GM19397 (cell line): Measurements from ENCODE around the gene STARD13.

Experiments
- ATAC-seq: cut with Tn5 transposase; IDR thresholded peaks from one replicate; pipeline ENCODE4 v1.9.1; 2021; ENCODE audit warnings: mild to moderate bottlenecking, moderate library complexity; ENCODE audit not compliant: unreplicated experiment

Gene STARD13

DNA sequence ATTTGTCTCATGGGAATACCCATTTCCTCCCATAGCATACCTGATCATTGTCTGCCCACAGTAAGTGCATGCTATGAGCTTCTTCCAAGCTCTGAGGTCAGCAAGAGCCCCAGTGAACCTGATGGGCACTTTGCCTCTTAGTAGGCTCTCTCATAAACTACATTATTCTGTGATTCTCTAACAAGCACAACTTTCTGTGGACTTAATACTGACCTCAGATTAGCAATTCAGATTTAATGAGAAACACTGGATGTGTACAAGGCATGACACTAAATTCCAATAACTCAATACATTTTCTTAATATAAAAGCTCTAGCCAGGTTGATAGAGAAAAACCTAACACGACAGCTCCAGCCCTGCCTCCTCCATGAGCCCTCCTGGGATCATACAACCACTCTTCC, 23.3 kb upstream of the STARD13 start:
- no peak for ATAC-seq

DNA sequence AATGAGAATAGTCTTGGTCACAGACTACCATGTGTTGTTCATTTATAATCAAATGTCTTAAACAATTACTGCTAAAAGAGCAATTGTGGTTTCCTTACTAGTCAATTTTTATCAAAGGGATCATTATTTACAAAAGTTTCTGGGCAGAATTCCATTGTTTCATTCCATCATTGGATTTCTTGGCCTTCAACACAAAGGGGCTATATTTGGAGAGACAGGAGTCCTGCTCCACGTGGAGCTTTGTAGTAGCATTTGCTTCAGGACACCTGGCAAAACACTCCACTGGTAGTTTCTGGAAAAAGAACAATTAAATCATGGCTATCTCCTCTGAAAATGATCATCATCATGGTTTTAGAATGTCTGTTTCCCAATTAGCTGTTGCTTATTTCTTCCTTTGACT, 22.3 kb upstream of the STARD13 start:
- no peak for ATAC-seq

DNA sequence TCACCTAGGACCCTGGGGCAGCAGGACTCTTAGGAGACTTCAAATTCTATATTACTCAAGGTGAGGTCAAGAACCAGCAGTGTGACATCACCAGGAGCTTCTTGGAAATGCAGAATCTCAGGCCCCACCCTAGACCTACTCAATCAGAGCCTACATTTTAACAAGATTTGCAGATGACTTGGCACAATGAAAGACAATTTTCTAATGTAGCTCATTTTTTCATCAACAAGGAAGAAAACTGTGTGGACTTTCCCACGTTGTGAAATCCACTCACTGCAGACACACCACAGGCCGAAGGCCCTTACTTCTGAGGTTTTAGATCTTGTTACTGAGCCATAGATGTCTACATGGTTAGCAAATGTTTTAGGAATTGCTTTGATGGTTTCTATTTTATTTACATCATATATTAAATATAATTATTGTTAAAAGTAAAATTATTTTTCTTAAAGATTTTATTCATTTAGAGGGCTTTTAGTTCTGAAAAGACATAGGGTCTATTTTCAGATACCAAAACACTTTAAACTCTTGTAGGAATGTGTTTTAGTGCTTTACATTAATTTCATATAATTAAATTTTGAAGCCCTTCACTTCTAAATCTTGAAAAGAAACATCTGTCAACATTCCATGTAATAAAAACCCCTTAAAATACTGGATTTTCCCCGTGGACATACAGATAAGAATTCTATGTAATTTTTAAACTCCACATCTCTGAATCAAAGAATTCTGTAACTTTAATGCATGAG, 18.5 kb upstream of the STARD13 start:
- no peak for ATAC-seq

DNA sequence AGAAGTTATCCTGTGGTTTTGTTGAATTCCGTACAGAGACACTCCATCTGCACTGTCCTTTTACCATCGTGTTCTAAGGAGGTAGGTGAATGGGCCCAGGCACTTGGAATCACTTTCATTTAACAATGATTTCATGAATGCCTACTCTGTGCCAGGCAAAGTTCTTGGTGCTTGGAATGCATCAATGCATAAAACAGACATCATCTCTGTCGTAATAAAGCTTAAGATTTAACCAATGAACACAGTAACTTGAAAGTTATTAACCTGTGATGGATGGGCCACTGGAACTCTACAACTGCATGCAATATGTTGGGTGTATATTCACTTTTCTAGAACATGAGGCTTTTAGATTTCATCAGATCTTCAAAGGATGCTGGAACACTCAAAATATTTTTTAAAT, 14.1 kb upstream of the STARD13 start:
- ATAC-seq = no peak

DNA sequence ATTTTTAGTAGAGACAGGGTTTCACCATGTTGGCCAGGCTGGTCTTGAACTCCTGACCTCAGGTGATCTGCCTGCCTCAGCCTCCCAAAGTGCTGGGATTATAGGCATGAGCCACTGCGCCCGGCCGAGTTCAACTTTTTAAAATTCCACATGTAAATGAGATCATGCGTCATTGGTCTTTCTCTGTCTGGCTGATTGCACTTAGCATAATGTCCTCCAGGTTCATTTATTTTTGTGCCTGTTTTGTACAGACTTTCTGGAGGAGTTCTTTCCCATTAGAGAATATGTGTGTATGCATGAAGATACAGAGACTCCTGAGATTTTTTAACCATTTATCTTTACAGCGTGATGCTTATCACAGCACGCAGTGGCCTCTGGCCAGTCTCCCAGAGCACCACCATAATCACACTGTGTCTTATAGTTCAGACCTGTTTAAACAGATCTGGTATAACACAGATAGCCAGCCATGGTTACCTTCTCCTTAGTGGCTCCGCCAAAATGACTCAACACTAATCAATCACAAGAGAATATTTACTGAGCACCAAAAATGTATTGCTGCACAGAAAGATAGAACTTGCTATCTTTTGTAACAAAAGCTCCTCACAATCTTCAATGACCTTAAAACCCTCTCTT, 11.4 kb upstream of the STARD13 start:
- ATAC-seq = no peak

DNA sequence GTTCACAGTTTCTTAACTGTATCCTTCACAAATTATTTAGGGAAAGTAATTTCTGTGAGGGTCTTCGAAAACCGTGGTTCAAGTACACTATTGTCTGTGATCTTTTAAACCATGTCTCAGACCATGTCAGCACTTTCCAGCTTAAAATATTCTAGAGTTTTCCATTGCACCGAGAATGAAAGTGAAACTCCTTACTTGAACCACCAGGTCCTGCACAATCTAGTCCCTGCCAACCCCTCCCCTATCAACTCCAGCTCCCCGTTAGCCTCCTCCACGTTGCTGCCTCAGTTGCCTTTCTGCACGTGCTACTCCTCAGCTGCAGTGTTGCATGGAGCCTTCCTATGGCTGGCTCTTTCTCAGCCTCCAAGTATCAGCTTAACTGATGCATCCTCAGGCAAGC, 7.2 kb upstream of the STARD13 start:
- no peak for ATAC-seq

DNA sequence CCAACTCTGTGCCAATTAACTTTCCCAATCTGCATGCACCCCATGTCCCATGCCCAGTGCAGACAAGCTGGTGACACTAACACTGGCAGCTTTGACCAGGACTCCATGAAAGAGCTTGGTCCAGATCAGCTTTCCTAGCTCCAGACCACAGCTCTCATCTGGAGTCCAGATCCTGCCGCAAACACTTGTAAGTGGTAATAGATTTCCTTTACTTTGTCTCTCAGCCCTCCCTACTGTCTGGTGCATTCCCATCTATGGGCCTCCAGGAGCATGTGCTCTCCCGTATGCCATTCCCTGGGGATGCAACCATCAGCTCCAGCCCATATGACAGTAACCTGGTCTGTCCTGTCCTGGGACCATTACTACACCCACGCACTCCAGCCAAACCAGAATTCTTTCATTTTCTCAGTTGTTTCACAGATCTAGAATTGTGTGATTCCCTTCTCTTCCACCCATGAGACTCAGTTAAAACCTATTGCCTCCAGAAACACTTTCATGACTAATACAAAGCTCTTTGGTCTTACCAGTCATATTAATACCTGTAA, 4.9 kb upstream of the STARD13 start:
- no peak for ATAC-seq

DNA sequence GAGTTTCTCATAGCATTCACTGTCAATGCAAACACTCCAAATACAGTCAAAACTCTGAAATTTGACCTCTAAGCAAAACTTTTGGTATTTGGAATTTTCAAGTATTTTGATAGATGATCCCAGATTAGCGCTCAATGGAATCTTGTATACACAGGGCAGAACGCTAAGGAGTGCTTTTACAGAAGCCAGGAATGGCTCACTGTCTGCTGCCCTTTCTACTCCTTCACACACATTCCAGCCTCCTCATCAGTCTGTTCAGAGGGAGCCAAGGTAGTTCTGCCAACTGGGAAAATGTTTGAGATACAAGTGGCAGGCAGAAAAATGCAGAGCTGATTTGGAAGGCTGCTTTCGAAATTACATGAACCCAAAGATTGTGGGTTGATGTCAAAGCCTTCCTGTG, 4.4 kb upstream of the STARD13 start:
- ATAC-seq = no peak

DNA sequence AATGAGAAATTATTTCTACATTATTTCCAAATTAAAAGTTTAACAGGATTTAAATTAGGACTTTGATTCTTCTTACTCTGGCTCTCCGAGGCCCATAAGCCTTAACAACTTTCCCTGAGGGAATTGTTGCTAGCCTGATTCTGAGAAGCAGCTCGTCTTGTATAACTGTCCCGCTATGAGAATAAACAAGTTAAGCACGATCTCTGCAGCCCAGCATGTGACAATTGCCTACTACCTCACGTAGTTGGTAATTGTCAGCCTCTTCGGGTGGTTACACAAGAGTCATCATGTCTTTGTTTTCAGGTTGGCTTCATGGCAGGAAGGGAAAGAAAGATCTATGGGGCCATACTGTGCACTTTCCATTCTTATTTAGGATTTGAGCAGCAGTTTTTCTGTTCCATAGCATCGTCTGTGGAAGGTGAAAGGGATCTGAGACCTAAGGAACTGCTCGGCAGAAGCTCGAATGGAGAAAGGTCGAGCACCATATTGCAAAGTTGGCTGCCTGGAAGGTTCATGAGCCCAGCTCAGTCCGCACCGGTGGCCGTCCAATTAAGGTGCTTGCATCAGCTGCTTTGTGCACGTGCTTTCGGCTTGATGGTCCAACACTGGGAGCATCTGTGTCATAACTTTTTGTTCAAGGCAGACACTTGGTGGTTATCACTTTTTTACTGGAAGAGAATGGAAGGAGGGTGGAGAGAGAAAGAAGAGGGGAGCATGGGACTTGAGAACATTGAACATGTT, 1.8 kb upstream of the STARD13 start:
- ATAC-seq = no peak

DNA sequence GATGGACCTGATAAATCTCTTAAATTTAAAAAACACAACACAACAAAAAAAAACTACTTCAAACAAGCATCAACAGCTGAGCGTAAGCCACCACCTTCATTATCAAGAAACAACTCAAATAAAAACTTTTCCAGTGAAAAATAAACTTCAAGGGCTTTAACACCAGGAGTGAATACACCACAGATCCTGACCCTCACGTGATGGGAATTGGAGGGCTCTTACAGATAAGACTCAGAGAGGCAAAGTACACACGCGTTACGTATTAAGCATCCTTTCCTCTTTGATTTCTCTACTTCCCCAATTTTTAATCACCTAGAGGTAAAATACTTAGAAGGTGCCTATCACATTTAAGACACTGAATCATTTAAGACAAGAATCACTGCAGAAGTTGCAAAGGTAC, 573 bp upstream of the STARD13 start:
- ATAC-seq = no peak

DNA sequence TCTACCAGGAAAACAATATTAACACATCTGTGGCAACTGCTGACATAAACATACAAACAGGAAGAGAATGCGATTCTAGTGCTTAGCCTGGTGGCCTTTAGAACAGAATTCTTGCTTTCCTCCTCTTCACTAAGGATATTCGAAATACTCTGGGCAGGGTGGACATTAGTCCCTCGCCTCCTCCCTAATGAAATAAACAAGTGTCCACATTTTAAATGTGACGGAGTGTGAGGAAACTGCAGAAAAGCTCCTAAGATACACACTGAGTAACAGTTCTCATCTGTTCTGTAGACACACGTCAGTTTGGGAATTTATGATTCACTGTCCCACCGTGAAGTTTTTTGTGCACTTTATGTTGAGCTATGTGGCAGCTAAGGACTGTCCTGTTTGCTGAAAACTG, 639 bp downstream of the STARD13 start:
- peak; percentile 13 for ATAC-seq

DNA sequence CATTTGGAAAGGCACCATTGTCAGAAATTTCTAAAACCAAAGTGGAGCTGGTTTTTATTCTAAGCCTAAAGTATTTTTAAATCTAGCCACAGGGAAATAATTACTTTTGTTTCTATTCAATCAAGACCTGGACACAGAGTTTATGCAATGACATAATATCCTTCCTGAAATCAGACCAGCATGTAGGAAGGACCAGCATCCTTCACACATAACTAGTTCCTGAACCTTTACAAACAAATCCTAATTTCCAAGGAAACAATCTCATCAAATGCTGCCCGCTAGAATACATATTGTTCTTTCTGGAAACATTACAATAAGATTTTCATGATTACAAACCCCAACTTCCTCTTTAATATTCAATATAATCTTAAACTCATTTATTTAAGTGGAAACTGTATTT, 1.5 kb downstream of the STARD13 start:
- ATAC-seq = no peak

DNA sequence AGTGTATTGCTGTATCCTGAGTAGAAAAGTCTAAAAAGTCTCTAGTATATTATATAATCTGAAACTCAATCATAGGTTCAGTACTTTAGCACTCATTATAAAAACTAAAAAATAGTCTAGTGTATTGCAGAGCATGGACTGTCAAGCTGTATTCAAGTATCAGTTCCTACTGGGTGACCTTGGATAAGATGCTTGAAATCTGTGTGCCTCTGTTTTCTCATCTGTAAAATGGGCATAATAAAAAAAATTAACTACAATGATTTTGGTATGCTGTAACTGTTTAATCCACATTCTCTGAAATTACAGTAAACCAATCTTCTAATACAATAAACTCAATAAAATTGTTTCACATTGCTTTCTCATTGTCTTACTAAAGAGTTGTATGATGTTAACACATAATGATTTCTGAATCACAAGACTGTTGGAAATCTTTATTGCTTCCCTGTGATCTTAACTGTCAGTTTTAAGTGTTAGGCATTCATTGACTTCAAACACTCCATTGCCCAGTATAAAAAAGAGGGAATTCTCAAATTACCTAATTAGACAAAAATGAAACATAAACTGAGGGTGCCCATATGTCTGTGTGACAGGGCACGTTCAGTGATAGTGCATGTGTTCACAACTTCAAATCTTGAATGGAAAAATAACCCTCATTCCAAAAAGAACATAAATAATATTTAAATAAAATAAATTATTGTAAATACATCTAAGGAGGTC, 2.2 kb downstream of the STARD13 start:
- ATAC-seq = no peak

DNA sequence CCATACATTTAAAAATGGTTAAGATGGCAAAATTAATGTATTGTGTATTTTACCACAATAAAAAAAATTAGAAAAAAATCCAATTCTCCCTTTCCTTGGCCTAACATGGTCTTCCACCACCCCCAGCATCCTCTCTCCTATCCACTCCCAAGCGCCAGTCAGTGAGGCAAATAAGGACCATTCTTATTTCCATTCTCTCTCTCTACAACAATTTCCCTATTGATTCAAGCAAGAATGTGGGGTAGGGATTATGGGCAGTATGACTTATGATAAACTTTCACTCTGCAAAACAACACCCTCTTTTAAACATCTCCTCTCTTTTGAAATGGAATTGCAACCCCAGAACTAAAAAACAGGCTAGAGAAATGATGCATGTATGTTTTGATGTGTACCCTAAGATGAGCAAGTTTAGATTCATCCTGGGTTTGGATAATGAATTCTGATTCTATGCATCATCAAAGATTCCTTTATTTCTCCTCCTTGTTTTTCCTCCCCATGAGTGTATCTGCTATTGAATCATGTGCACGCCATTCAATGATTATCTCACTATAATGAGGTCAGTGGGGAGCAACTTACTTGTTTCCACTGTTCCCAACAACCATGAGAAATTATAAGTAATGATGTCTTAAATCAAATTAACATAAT, 3.5 kb downstream of the STARD13 start:
- ATAC-seq = no peak

DNA sequence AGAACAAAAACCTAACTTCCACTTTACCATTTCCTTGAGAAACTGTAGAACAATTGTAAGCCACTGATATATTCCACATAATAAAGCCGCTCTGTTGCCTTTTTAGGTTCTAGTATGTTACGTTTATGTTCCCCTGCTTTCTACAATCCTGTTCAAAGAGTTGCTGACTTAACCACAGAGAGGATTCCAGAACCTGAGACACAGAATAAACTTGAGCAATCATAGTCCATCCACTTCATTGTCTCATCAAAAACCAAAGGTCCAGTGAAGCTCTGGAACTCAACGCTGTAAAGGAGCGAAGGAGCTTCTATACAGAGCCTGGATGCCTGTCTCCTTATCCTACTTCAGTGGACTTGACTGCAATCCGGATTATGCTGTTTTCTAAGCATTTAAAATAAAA, 4.6 kb downstream of the STARD13 start:
- ATAC-seq = no peak

DNA sequence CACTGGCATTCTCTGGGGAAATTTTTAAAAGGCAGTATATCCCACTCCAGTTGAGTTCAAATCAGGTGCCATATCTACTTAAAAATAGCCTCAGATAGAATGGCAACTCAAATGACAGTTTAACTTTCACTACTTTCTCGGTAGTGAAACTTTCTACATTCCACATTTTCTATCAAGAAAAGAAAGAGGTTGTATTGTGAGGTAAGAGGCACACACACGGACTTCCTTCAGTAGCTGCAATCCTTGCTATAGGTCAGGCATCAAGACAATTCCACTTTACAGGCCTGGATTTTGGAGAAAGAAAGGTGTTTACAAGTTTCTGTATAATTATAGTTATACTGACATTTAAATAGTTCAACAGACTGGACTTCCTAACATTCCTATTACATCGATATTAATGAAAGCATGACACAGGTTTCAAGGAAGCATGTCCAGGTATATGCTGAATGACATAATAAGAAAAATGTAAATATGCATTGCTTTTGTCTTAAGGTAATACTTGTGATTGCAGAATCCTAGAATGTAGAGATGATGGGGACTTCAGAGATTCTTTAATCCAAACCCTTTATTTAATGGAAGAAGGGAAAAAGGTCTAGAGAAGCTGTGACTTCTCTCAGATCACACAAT, 5.2 kb downstream of the STARD13 start:
- no peak for ATAC-seq

DNA sequence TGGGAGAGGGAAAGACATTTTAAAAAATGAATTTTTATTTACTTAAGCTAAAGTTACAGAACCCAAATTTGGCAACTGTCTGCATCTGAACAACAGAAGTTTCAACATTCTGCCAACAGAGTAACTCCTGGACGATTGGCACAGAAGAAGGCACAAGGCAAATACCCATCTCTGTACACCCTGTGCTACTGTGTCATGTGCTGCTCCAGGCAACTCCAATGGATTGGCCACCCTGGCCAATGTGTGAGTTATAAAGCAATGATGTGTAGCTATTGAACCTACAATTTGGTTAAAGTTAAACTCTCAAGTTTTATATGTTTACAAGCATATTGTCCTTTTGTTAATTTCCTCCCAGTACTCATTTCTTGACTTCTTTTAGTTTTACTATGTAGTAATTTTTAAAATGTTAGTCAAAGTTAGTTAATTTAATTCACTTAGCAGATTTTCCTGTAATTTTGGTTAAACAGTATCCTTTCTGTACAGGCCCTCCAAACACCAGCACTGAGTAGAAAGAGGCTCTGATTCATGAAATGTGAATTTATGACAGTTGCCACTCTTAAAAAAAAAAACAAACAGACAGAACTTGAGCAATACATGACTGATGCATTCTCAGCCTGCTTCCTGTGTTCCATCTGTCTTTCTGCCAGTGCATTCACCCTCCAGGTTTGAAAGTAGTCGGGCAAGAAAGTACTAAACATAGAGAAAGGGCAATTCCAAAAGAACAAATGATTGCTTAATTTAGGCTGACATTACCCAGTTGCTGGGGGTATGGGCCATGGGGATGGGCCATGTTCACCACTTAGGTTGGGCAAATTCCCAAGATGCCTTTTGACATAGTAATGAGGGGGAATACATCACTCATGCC, 5.9 kb downstream of the STARD13 start:
- no peak for ATAC-seq

DNA sequence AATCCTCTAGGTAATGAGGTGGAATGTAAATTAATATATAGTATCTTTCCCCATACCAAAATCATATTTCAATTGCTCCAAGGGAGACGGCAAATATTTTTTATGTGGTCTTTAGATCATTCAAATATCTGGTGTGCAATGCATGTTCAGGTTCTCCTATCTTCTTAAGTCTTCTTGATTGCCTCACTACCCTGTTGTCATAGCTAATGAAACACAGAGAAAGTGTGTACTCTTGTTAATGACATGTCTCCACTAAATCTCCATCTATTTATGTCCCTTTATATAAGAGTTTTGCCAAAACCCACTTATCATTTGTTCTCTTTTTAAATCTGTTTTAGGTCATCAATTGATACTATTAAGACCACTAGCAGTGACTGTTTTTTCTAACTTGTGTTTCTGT, 6.6 kb downstream of the STARD13 start:
- no peak for ATAC-seq

DNA sequence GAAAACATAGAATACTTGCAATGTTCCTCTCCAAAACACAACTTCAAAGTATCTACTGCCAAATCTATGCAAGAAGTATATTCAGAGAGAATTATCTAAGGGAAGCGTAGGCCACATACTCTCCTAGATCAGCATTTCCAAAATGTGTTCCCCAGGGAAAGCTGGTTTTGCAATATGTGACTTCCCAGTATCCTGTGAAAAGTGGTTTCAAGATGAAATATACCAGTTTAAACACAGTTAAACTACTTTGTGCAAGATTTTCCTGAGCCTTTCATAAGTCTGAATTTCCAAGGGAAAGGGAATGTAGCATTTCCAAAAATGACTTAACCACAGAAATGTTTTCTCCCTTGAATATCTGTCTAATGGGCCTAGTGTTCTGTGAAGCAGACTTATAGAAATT, 7.6 kb downstream of the STARD13 start:
- ATAC-seq = no peak
